Lung (tissue), 12 donors: Measurements from ENCODE around the gene TRIM63. TPM values are rescaled to one million over a fixed set of nuclear protein-coding genes. Genes with fewer than 3 reads are reported as not detected.

Experiments used
- ATAC-seq: fragments of 200-7000 bp; cut with Tn5 transposase; one replicate; pipeline ENCODE4 v1.9.1; 2020; ENCODE audit warnings: moderate number of reproducible peaks; ENCODE audit not compliant: insufficient read depth, low FRiP score
- DNase-seq, 3 donors: peaks; one replicate each; pipeline ENCODE4 v3.0.0-alpha.2; 2013 to 2017
- H3K27ac ChIP-seq, 2 donors: one replicate each; pipeline ENCODE4 v1.5.1; 2013; ENCODE audit warnings: mild to moderate bottlenecking in 2 of 2, moderate library complexity in 2 of 2, control low read depth in 1 of 2, inconsistent platforms in 1 of 2, low read depth in 1 of 2, low read length in 1 of 2
- H3K27me3 ChIP-seq, 3 donors: one replicate each; pipeline ENCODE4 v1.5.1; 2013; ENCODE audit warnings: low read length in 2 of 3; ENCODE audit not compliant: control insufficient read depth in 3 of 3, insufficient read depth in 3 of 3
- H3K36me3 ChIP-seq, 4 donors: one replicate each; pipeline ENCODE4 v1.5.1; 2013; ENCODE audit warnings: low read length in 4 of 4, mild to moderate bottlenecking in 1 of 4, moderate library complexity in 1 of 4; ENCODE audit not compliant: control insufficient read depth in 4 of 4, insufficient read depth in 4 of 4
- H3K4me1 ChIP-seq, 5 donors: one replicate each; pipeline ENCODE4 v1.5.1; 2013; ENCODE audit warnings: low read length in 5 of 5, mild to moderate bottlenecking in 2 of 5, moderate library complexity in 1 of 5; ENCODE audit not compliant: control insufficient read depth in 5 of 5, insufficient read depth in 5 of 5
- H3K4me3 ChIP-seq: one replicate; pipeline ENCODE4 v1.5.1; 2013; ENCODE audit warnings: mild to moderate bottlenecking, control low read depth, moderate library complexity
- H3K9ac ChIP-seq, 2 donors: one replicate each; pipeline ENCODE4 v1.5.1; 2013; ENCODE audit warnings: low read length in 2 of 2, control low read depth in 1 of 2; ENCODE audit not compliant: insufficient read depth in 1 of 2
- H3K9me3 ChIP-seq, 4 donors: one replicate each; pipeline ENCODE4 v1.5.1; 2013; ENCODE audit warnings: low read length in 3 of 4, mild to moderate bottlenecking in 1 of 4, moderate library complexity in 1 of 4; ENCODE audit not compliant: control insufficient read depth in 4 of 4, insufficient read depth in 3 of 4
- CTCF ChIP-seq: IDR thresholded peaks from 2 replicates; pipeline ENCODE4 v1.5.1; 2012; ENCODE audit warnings: mild to moderate bottlenecking; ENCODE audit errors: control extremely low read depth, extremely low read depth
- WGBS, 2 donors: extraction: QIAGEN DNeasy Blood & Tissue Kit; methylation state at CpG; one replicate each; pipeline ENCODE4 v1.1.7; 2013; 5-methylcytosine and 5-hydroxymethylcytosine counted together
- polyA plus RNA-seq, 2 donors: library from polyadenylated mRNA; stranded (reverse); fragments of 200-250 nt; gene quantifications; one replicate each; pipeline ENCODE4 v1.2.1, GENCODE V29; 2013
- total RNA-seq, 2 donors: library from RNA; depleted of rRNA in 1 of 2; stranded (reverse); fragments of >200 nt in 1 of 2; gene quantifications; one replicate each; pipeline ENCODE4 v1.2.1, GENCODE V29; 2014 to 2021
- donor health status: control.
- donor health status: control.
- donor health status: Bipolar disorder and iron deficiency.
- donor health status: healthy.
- donor health status: DM: yes; HTN: yes; CAD: no.

TRIM63 gene
- total and polyA plus RNA-seq, 4 donors = 0.12 to 0.31 (median 0.19) TPM

- no peak overlapping the region for H3K4me3 ChIP-seq
- H3K9ac ChIP-seq = no peak overlapping the region
- 22 to 51% methylated on average over 2 of the region's 2 CpGs for WGBS, 2 donors
- DNase-seq (peak in 2 of 3 donors; percentile 32 to 87), ATAC-seq (peak; percentile 48)
- H3K4me1 ChIP-seq = peaks cover 0 to 4% (median 0%) of the 10 kb centered on the region in 5 donors
- no peaks in the 10 kb centered on the region for H3K27me3 ChIP-seq
- no peak overlapping the region for H3K27ac ChIP-seq
- TF ChIP-seq CTCF = no peak
- no peaks in the 10 kb centered on the region for H3K36me3 ChIP-seq
- no peaks in the 10 kb centered on the region for H3K9me3 ChIP-seq
Measured at GRCh38 chr1:26015358-26015757, 52.1 kb downstream of the TRIM63 start.

GRCh38 chr1:26014179-26014578, 53.3 kb downstream of the TRIM63 start:
- no peak for TF ChIP-seq CTCF
- H3K36me3 ChIP-seq = no peaks in the 10 kb centered on the region
- H3K9ac ChIP-seq = no peak overlapping the region
- no peak overlapping the region for H3K4me3 ChIP-seq
- no peak overlapping the region for H3K27ac ChIP-seq
- no peak for ATAC-seq
- no peaks in the 10 kb centered on the region for H3K27me3 ChIP-seq
- DNase-seq = no peak
- 90 to 96% methylated on average over 2 of the region's 2 CpGs for WGBS, 2 donors
- no peaks in the 10 kb centered on the region for H3K9me3 ChIP-seq
- H3K4me1 ChIP-seq = peaks cover 0 to 4% (median 0%) of the 10 kb centered on the region in 5 donors

DNA sequence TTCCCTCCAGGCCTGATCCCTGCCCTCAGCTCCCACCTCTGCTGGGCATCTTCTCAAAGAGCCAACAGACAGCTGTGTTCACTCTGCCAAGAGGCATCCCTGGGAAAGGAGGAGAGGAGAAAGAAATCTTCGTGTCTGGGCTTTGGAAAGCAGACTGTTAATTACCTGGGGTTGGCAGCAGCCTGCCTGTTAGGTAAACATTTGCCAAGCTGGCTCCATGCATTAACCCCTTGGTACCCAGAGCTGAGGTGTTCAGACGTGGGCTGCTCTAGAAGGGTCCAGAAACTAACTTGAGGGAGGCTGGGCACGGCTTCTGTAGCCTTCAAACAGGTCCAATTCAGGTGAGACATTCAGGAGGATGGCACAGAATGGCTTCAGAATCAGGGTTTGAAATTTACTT, 54.6 kb downstream of the TRIM63 start:
- Histone ChIP-seq H3K36me3 (no peaks in the 10 kb centered on the region), H3K9me3 (no peaks in the 10 kb centered on the region), H3K27me3 (no peaks in the 10 kb centered on the region), H3K4me1 (peaks cover 0 to 4% (median 0%) of the 10 kb centered on the region in 5 donors), H3K27ac (no peak overlapping the region), H3K4me3 (no peak overlapping the region), H3K9ac (peak overlapping the region in 1 of 2 donors; percentile 28)
- DNase-seq (peak in 1 of 3 donors; percentile 25), ATAC-seq (no peak)
- no peak for TF ChIP-seq CTCF
- WGBS, 2 donors = 60 to 76% methylated on average over 3 of the region's 3 CpGs

GRCh38 chr1:26010825-26011224, 56.6 kb downstream of the TRIM63 start:
- ATAC-seq (peak; percentile 41), DNase-seq (peak; percentile 18 to 45 (median 38))
- no peak for TF ChIP-seq CTCF
- no peak overlapping the region for H3K4me3 ChIP-seq
- no peaks in the 10 kb centered on the region for H3K27me3 ChIP-seq
- no peak overlapping the region for H3K9ac ChIP-seq
- H3K4me1 ChIP-seq = peaks cover 0 to 3% (median 0%) of the 10 kb centered on the region in 5 donors
- H3K27ac ChIP-seq = no peak overlapping the region
- H3K36me3 ChIP-seq = no peaks in the 10 kb centered on the region
- WGBS, 2 donors = 64 to 88% methylated on average over 3 of the region's 3 CpGs
- no peaks in the 10 kb centered on the region for H3K9me3 ChIP-seq
